Measurements from ENCODE around the gene UTS2. TPM values are rescaled to one million over a fixed set of nuclear protein-coding genes. Genes with fewer than 3 reads are reported as not detected.

UTS2 gene
- total RNA-seq, 3 donors from 2014 or later = 1.4 TPM; not detected in 2

DNA sequence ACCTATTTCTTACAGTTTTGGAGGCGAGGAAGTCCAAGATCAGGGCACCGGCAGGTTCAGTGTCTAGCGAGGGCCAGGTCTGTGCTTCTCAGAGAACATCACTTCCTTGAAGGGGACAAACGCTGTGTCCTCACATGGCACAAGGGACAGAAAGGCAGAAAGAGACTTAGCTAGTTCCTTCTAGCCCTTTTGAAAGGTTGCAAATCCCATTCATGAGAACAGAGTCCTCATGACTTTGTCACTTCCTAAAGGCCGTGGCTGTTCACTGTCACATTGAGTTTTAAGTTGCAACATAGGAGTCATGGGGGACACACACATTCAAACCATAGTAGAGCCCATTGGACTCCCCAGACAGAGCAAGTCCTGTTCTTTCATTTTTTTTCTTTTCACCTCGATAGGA is 41.4 kb downstream of the UTS2 start:
- H3K9me3 Mint-ChIP-seq = peaks cover 16% of the 10 kb centered on the region
- no peak for DNase-seq
- H3K4me3 Mint-ChIP-seq = no peak overlapping the region
- no peak for ATAC-seq
- no peaks in the 10 kb centered on the region for H3K27me3 Mint-ChIP-seq (ENCODE audit: low read depth)
- peaks cover 33% of the 10 kb centered on the region for H3K36me3 Mint-ChIP-seq (ENCODE audit: insufficient read depth)
- no peaks in the 10 kb centered on the region for H3K4me1 Mint-ChIP-seq (ENCODE audit: low read depth)

DNA sequence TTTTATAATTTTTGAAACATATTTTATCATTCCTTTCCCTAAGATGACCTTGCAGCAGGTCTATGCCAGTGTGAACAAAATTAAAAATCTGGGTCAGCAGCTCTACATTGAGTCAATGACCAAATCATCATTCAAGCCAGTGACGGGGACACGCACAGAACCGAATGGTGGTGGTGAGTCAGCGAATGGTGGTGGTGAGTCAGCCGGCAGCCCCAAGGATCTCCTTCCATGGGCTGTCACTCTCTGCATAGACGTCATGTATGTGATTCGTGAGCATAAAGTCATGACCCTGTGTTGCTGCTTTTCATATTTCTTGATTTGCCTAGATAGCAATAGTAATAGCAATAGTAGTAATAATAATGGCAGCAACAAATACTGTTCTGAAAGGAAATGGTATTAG is 42.5 kb downstream of the UTS2 start:
- Mint-ChIP-seq H3K4me3 (no peak overlapping the region), H3K4me1 (ENCODE audit: low read depth) (no peaks in the 10 kb centered on the region), H3K27me3 (ENCODE audit: low read depth) (no peaks in the 10 kb centered on the region), H3K36me3 (ENCODE audit: insufficient read depth) (peaks cover 33% of the 10 kb centered on the region), H3K9me3 (peaks cover 16% of the 10 kb centered on the region)
- ATAC-seq (peak; percentile 40 to 65), DNase-seq (no peak)

DNA sequence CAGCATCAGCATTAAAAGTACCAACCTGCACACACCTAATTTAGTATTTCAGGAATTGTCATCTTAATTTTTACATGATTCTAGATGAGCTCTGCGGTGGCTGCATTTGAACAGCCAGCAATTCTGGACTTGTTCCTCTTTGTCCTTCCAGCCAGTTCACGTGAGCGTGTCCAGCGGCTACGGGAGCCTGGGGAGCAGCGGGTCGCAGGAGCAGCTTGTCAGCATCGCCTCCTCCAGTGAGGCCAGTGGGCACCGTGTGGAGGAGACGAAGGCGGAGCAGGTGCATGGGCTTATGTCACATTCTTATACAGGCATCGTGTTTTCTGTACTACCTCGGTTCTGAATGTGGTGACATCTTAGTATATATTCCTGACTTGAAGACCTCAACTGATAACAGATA is 43.1 kb downstream of the UTS2 start:
- ATAC-seq = no peak
- no peak for DNase-seq
- Mint-ChIP-seq H3K9me3 (peaks cover 16% of the 10 kb centered on the region), H3K4me3 (no peak overlapping the region), H3K4me1 (ENCODE audit: low read depth) (no peaks in the 10 kb centered on the region), H3K36me3 (ENCODE audit: insufficient read depth) (peaks cover 37% of the 10 kb centered on the region), H3K27me3 (ENCODE audit: low read depth) (no peaks in the 10 kb centered on the region)

DNA sequence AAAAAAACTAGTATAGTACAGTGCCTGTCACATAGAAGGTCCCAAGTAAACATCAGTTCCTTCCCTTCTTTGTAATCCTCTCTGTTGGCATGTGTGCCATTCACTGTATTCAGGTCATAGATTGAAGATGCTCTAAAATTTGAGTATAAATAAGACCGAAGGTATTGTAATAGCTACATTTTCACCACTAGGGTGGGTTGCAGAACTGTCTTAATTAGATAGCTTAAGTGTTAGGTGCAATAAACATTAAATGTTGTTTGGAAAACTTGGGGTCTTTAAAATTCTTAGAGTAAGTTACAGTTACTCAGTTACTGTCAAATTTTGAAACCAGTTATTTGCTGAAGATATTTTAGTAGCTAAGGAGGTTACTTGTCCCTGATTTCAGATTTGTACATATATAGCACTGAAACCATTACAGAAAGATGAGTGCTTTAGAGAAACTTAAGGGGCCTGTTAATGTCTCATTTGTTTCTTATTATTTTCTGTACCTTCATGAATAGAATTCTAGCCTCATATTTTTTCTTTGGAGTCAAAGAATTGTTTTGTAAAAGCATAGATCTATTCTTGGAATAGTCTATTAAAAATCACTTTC is 44.5 kb downstream of the UTS2 start:
- DNase-seq (no peak), ATAC-seq (peak in 1 of 2 donors; percentile 50)
- H3K4me1 Mint-ChIP-seq (ENCODE audit: low read depth) = no peaks in the 10 kb centered on the region
- H3K27me3 Mint-ChIP-seq (ENCODE audit: low read depth) = no peaks in the 10 kb centered on the region
- peaks cover 6% of the 10 kb centered on the region for H3K9me3 Mint-ChIP-seq
- peaks cover 28% of the 10 kb centered on the region for H3K36me3 Mint-ChIP-seq (ENCODE audit: insufficient read depth)
- H3K4me3 Mint-ChIP-seq = no peak overlapping the region

DNA sequence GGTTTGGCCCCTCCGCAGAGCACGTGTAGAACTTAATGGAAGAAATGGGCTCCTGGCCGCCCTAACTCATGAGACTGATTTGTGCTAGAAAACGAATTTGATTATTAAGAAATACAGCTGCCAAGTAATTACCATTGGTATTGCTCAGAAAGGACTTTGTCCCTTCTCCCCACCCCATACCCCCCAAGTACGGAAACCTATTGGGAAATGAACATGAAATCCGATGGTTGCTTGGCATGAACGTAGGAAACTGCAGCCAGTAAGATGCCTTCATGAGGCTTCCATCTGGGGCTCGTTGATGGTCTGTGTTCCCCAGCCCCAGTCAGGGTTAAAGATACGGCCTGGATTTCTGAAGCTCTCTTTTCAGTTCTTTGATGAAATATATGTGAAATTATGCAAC is 47.4 kb downstream of the UTS2 start:
- H3K4me1 Mint-ChIP-seq (ENCODE audit: low read depth) = no peaks in the 10 kb centered on the region
- ATAC-seq (no peak), DNase-seq (no peak)
- H3K27me3 Mint-ChIP-seq (ENCODE audit: low read depth) = no peaks in the 10 kb centered on the region
- H3K36me3 Mint-ChIP-seq (ENCODE audit: insufficient read depth) = peaks cover 10% of the 10 kb centered on the region
- H3K4me3 Mint-ChIP-seq = no peak overlapping the region
- no peaks in the 10 kb centered on the region for H3K9me3 Mint-ChIP-seq

Other genes starting within 250 kb of the UTS2 start
- gene VAMP3, start 81.8 kb downstream of the UTS2 start, total RNA-seq = 10 to 100 TPM; 17.6 to 21.7 (median 20.2) TPM
- gene PER3, start 68.8 kb downstream of the UTS2 start, total RNA-seq = 1 to 10 TPM; 3.8 to 5.4 (median 4.3) TPM
- gene TNFRSF9, start 87.8 kb upstream of the UTS2 start, total RNA-seq = 100 to 1,000 TPM; 103 to 119 (median 113) TPM
- gene PARK7, start 108.6 kb upstream of the UTS2 start, total RNA-seq = 100 to 1,000 TPM; 401 to 466 (median 411) TPM
- gene ERRFI1, start 173.2 kb upstream of the UTS2 start, total RNA-seq = 1 to 10 TPM; 2.9 to 4.6 (median 3.3) TPM